K562 (cell line): ENCODE results near the gene CFAP53. TPM values are rescaled to one million over a fixed set of nuclear protein-coding genes. Genes with fewer than 3 reads are reported as not detected.

Experiments
- ATAC-seq: fragments of 200-7000 bp; cut with Tn5 transposase; 3 replicates; pipeline ENCODE4 v1.9.1; 2020; ENCODE audit warnings: moderate library complexity
- BruUV-seq: library from RNA; stranded (reverse); fragments of 400-500 nt; replicated peaks from 2 replicates; lab custom pipeline; 2021; lab: Mats Ljungman, UMichigan
- CTCF ChIA-PET: fragments of 300-600 bp; formaldehyde crosslinking; extraction: SDS; loops from one replicate; lab custom pipeline; 2021; ENCODE audit warnings: low intra/inter-chr PET ratio; lab: Yijun Ruan, JAX
- POLR2A ChIA-PET: fragments of 300-600, 350-650 bp; sonication (Branson Sonifier 250); formaldehyde crosslinking; extraction: SDS; loops from one replicate; lab custom pipeline; 2021; ENCODE audit warnings: antibody characterized with exemption, inconsistent platforms; lab: Yijun Ruan, JAX
- DNase-seq, 4 experiments: peaks; one replicate each; pipeline versions ENCODE4 v3.0.0 to v3.0.0-alpha.2; 2011 to 2018; ENCODE audit warnings: low spot score in 3 of 4, mixed read lengths in 3 of 4; ENCODE audit errors: extremely low read depth in 1 of 4
- FAIRE-seq: peaks from 2 replicates; lab custom pipeline; 2011; peaks lifted over from hg19 to GRCh38; lab: Jason Lieb, UNC
- H2AFZ ChIP-seq: 2 replicates; pipeline ENCODE4 v1.6.0; 2011; ENCODE audit warnings: low read depth, low read length, control low read depth, inconsistent platforms
- H3K27ac ChIP-seq: fragments of 200-600 bp; 3 replicates; pipeline ENCODE4 v1.8.0; 2011; ENCODE audit warnings: low read depth, mild to moderate bottlenecking, control low read depth, inconsistent platforms, low read length, moderate library complexity, mixed read lengths; ENCODE audit errors: extremely low read depth
- H3K27me3 ChIP-seq, 2 experiments: fragments of 300-600 bp in 1 of 2; 2 replicates in 1 of 2; 3 replicates in 1 of 2; pipeline versions ENCODE4 v1.6.0 to v1.8.0; 2011; ENCODE audit warnings: inconsistent platforms in 2 of 2, low read length in 2 of 2, mild to moderate bottlenecking in 1 of 2, mixed read lengths in 1 of 2, moderate library complexity in 1 of 2; ENCODE audit not compliant: control insufficient read depth in 2 of 2, insufficient read depth in 2 of 2
- H3K36me3 ChIP-seq: fragments of 300-600 bp; 3 replicates; pipeline ENCODE4 v1.8.0; 2011; ENCODE audit warnings: mild to moderate bottlenecking, low read length, inconsistent platforms; ENCODE audit not compliant: control insufficient read depth, insufficient read depth
- H3K4me1 ChIP-seq, 2 experiments: fragments of 200-600 bp in 1 of 2; replicated peaks in 1 of 2; 2 replicates in 1 of 2; 3 replicates in 1 of 2; pipeline versions ENCODE4 v1.5.1 to v1.8.0; 2011; ENCODE audit warnings: inconsistent platforms in 2 of 2, low read length in 2 of 2, mild to moderate bottlenecking in 1 of 2, mixed read lengths in 1 of 2, moderate library complexity in 1 of 2; ENCODE audit not compliant: control insufficient read depth in 2 of 2, insufficient read depth in 2 of 2
- H3K4me2 ChIP-seq: 2 replicates; pipeline ENCODE4 v1.6.1; 2011; ENCODE audit warnings: low read length, control low read depth, inconsistent platforms, mixed read lengths; ENCODE audit not compliant: insufficient read depth
- H3K4me3 ChIP-seq: fragments of 200-600 bp; sonication (generic), shearing (Covaris generic); 2 replicates; pipeline ENCODE4 v1.5.1; 2016; ENCODE audit warnings: control low read depth, inconsistent platforms
- H3K79me2 ChIP-seq: fragments of 200-600 bp; 3 replicates; pipeline ENCODE4 v1.8.0; 2011; ENCODE audit warnings: low read length, inconsistent platforms; ENCODE audit not compliant: control insufficient read depth, insufficient read depth
- H3K9ac ChIP-seq, 2 experiments: 2 replicates each; pipeline versions ENCODE4 v1.6.0 to v1.6.1; 2011; ENCODE audit warnings: low read depth in 2 of 2, low read length in 2 of 2, control low read depth in 1 of 2, inconsistent platforms in 1 of 2, mild to moderate bottlenecking in 1 of 2, mixed read lengths in 1 of 2; ENCODE audit not compliant: insufficient read depth in 1 of 2
- H3K9me1 ChIP-seq: one replicate; pipeline ENCODE4 v1.6.0; 2011; ENCODE audit warnings: inconsistent platforms, mild to moderate bottlenecking, low read length, moderate library complexity; ENCODE audit not compliant: control insufficient read depth, insufficient read depth
- H3K9me3 ChIP-seq: replicated peaks from 2 replicates; pipeline ENCODE4 v1.5.1; 2011; ENCODE audit warnings: low read depth, low read length, inconsistent platforms; ENCODE audit not compliant: control insufficient read depth, insufficient read depth
- H4K20me1 ChIP-seq: replicated peaks from 2 replicates; pipeline ENCODE4 v1.6.1; 2011; ENCODE audit warnings: low read length, inconsistent platforms, mixed read lengths; ENCODE audit not compliant: control insufficient read depth, insufficient read depth
- ARID1B ChIP-seq: fragments of 450-650 bp; IDR thresholded peaks from 2 replicates; pipeline ENCODE4 v1.6.1; 2016; ENCODE audit warnings: antibody characterized with exemption, mild to moderate bottlenecking, inconsistent platforms
- CBFB ChIP-seq: sonication (generic); formaldehyde crosslinking; IDR thresholded peaks from 2 replicates; pipeline ENCODE4 v1.4.0; 2020; ENCODE audit warnings: mild to moderate bottlenecking, missing genetic modification reagents
- CTBP1 ChIP-seq: fragments of 450-650 bp; IDR thresholded peaks from 2 replicates; pipeline ENCODE4 v1.6.1; 2016; ENCODE audit warnings: borderline replicate concordance
- HDAC6 ChIP-seq: IDR thresholded peaks from 2 replicates; pipeline ENCODE4 v1.6.1; 2012; ENCODE audit warnings: low read depth, mild to moderate bottlenecking, control low read depth, inconsistent platforms, low read length, moderate library complexity
- HIVEP1 ChIP-seq: fragments of 250-450 bp; sonication (Bioruptor Pico); IDR thresholded peaks from 2 replicates; pipeline ENCODE4 v1.4.0; 2020; ENCODE audit warnings: mild to moderate bottlenecking
- LARP7 ChIP-seq: fragments of 450-650 bp; IDR thresholded peaks from 2 replicates; pipeline ENCODE4 v1.6.1; 2016
- MTA2 ChIP-seq: fragments of 450-650 bp; IDR thresholded peaks from 2 replicates; pipeline ENCODE4 v1.6.1; 2016; ENCODE audit warnings: low read depth
- NELFE ChIP-seq: IDR thresholded peaks from 2 replicates; pipeline ENCODE4 v1.6.1; 2011; ENCODE audit warnings: mild to moderate bottlenecking; ENCODE audit not compliant: insufficient read depth, insufficient read length
- NR2C1 ChIP-seq, 2 experiments: fragments of 450-650 bp; IDR thresholded peaks; 2 replicates each; pipeline ENCODE4 v1.6.1; 2017; ENCODE audit warnings: mild to moderate bottlenecking in 2 of 2, antibody characterized with exemption in 1 of 2, inconsistent platforms in 1 of 2, missing compliant biosample characterization in 1 of 2, missing genetic modification characterization in 1 of 2
- PTTG1 ChIP-seq: fragments of 450-650 bp; IDR thresholded peaks from 2 replicates; pipeline ENCODE4 v1.6.1; 2016; ENCODE audit warnings: low read depth, mild to moderate bottlenecking, missing genetic modification characterization, missing compliant biosample characterization
- SNIP1 ChIP-seq: fragments of 450-650 bp; IDR thresholded peaks from 2 replicates; pipeline ENCODE4 v1.7.1; 2017; ENCODE audit warnings: low read depth, mild to moderate bottlenecking
- TAL1 ChIP-seq: fragments of 450-650 bp; IDR thresholded peaks from 2 replicates; pipeline ENCODE4 v1.6.1; 2016; ENCODE audit warnings: mild to moderate bottlenecking
- TEAD2 ChIP-seq: fragments of 450-650 bp; IDR thresholded peaks from 2 replicates; pipeline ENCODE4 v1.6.1; 2016; ENCODE audit warnings: missing genetic modification characterization, control low read depth, missing compliant biosample characterization
- ZC3H4 ChIP-seq: sonication (generic); formaldehyde crosslinking; IDR thresholded peaks from 2 replicates; pipeline ENCODE4 v1.9.0; 2021; ENCODE audit warnings: missing genetic modification reagents, borderline replicate concordance
- WGBS: fragments of 100-300 bp; shearing (Covaris generic); methylation state at CpG from one replicate; pipeline ENCODE4 v1.1.6; 2016; ENCODE audit warnings: low coverage, mixed read lengths; ENCODE audit not compliant: insufficient coverage; ENCODE audit errors: missing lambda C conversion rate; 5-methylcytosine and 5-hydroxymethylcytosine counted together
- in situ Hi-C: fragments of 300-500 bp; cut with MboI; formaldehyde crosslinking; loops from 4 replicates; pipeline ENCODE4 v1.15.0; 2018; ENCODE audit warnings: inconsistent platforms, mixed read lengths
- intact Hi-C: fragments of 100-400 bp; cut with micrococcal nuclease; formaldehyde crosslinking; loops from 2 replicates; pipeline ENCODE4 v1.14.2; 2022
- polyA plus RNA-seq, 8 experiments: library from polyadenylated mRNA; depleted of rRNA in 4 of 8; stranded (reverse) in 5 of 8; unstranded in 3 of 8; fragments of >200 nt; fragmentation: Nextera tagmentation in 2 of 8; fragmentation: Illumina TruSeq in 1 of 8; extraction: Ambion mirVana in 2 of 8; extraction: Trizol in 1 of 8; gene quantifications; 2 replicates each; pipeline versions ENCODE4 v1.2.1 to v1.2.3, GENCODE V29; 2011 to 2014; ENCODE audit warnings: inconsistent platforms in 1 of 8, missing spikeins in 1 of 8
- total RNA-seq, 7 experiments: library from RNA; depleted of rRNA in 6 of 7; stranded (reverse); fragments of >200 nt in 6 of 7; fragmentation: Illumina TruSeq in 2 of 7; extraction: Trizol in 2 of 7; gene quantifications; 2 replicates each; pipeline versions ENCODE4 v1.2.1 to v1.2.3, GENCODE V29; 2011 to 2021; ENCODE audit warnings: low replicate concordance in 1 of 7

Gene CFAP53
- total and polyA plus RNA-seq, 9 of the 15 experiments (the other 6 are each of a cell fraction or from before 2014, with no cell fraction given): 0.21 to 1.9 (median 1.2) TPM

DNA sequence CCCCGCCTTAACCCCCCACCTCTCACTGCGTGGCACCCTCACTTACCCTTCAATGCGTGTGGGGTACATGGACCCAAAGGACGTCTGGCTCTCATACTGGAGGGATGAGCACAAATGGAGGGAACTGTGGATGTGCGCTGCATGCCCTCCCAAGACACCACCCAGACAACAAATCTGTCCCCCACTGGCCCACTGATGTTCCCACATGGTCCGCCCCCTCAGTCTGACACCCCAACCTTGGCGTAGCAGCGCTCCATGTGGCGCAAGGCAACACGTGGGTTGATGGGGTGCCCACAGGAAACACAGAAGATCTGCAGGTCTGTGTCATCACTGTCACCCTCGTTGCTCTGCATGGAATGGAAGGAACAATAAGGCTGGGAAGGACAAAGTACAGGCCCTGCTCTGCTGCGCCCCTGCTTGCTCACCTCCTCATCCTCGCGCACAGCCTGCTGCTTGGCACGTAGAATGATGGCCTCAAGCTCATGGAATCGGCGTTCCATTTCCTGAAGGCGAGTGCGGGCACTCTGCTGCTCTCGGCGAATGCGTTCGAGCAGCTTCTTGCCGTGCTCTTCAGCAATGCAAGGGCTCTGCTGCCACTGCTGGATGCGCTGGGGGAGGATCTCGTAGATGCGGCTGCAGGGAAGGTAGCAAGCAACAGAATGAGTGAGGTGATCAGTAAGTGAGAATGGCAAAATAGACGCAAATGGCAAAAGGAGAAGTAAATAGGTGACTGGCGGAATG is 17.3 kb upstream of the CFAP53 start:
- ATAC-seq: no peak
- no peak for TF ChIP-seq CTBP1
- TF ChIP-seq HIVEP1 (CRISPR knock-in tag): no peak
- TF ChIP-seq TAL1: no peak
- TF ChIP-seq PTTG1: no peak
- TF ChIP-seq ARID1B: no peak
- TF ChIP-seq LARP7: no peak
- TF ChIP-seq SNIP1: no peak
- no peak for TF ChIP-seq CBFB (CRISPR knock-in tag)
- TF ChIP-seq MTA2: no peak
- no peak for TF ChIP-seq TEAD2 (tag)
- no peak for TF ChIP-seq NELFE
- no peak for TF ChIP-seq NR2C1 (IDR thresholded peaks at IDR 0.05)
- TF ChIP-seq NR2C1 (tag; IDR thresholded peaks at IDR 0.05): no peak
- TF ChIP-seq HDAC6: no peak
- TF ChIP-seq ZC3H4 (CRISPR knock-in tag): no peak
- no peak for FAIRE-seq
- no peaks in the 10 kb centered on the region for H3K9me3 ChIP-seq
- peaks cover 44% of the 10 kb centered on the region for H3K79me2 ChIP-seq
- H3K4me2 ChIP-seq: no peak overlapping the region
- no peak overlapping the region for H3K27ac ChIP-seq
- no TSS peak for BruUV-seq
- CTCF ChIA-PET: no interaction called here
- no peak overlapping the region for H3K9ac ChIP-seq
- intact Hi-C loops: no loop called here
- in situ Hi-C loops: no loop called here
- no peak overlapping the region for H2AFZ ChIP-seq
- H3K36me3 ChIP-seq: peaks cover 62% of the 10 kb centered on the region; the same call in 2 of the 3 replicates
- POLR2A ChIA-PET: no interaction called here
- H3K9me1 ChIP-seq: no peaks in the 10 kb centered on the region
- no peak for DNase-seq
- H4K20me1 ChIP-seq: peaks cover 2% of the 10 kb centered on the region; the same call in 1 of the 2 replicates
- WGBS: 96% methylated on average over 22 of the region's 29 CpGs
- H3K4me3 ChIP-seq: no peak overlapping the region
- H3K4me1 ChIP-seq: peaks cover 7 to 42% of the 10 kb centered on the region in 2 experiments; a peak in 3 of 5 replicates
- no peaks in the 10 kb centered on the region for H3K27me3 ChIP-seq
